ENCODE results near the gene CNTRL.

Gene CNTRL

GRCh38 chr9:121048175-121048574 is 26.6 kb upstream of the CNTRL start:
- no peaks in the 10 kb centered on the region for H3K79me2 ChIP-seq (ENCODE audit: control insufficient read depth, insufficient read depth, low read length, unreplicated experiment)
- H3K27me3 ChIP-seq (ENCODE audit: insufficient read depth, low read length): no peaks in the 10 kb centered on the region
- H2AFZ ChIP-seq (ENCODE audit: low read length, unreplicated experiment): no peak overlapping the region
- no peaks in the 10 kb centered on the region for H3K36me3 ChIP-seq (ENCODE audit: insufficient read depth, low read length)
- no peak overlapping the region for H3K4me3 ChIP-seq (ENCODE audit: low read depth, low read length)
- no peaks in the 10 kb centered on the region for H3K4me1 ChIP-seq (ENCODE audit: control insufficient read depth, insufficient read depth, low read length, unreplicated experiment)
- no peak overlapping the region for H3K27ac ChIP-seq (ENCODE audit: low read depth, low read length)

DNA sequence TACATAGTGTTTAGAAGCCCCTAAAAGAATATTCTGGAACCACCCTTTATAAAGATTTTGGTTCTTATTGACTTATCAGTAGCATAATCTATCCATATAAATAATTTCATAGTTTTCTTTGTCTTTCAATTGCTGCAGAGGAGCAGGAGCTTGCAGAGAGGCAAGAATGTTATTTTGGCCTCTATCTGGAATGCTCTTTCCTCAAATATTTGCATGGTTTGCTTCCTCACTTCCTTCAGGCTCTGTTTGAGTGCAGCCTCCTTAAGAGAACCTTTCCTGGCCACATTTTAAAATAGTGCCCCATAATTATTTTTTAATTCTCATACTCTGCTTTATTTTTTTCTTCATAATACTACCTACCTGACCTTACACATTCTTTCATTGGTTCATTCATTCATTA is 26.1 kb upstream of the CNTRL start:
- Histone ChIP-seq H3K27me3 (ENCODE audit: insufficient read depth, low read length) (no peaks in the 10 kb centered on the region), H3K4me3 (ENCODE audit: low read depth, low read length) (no peak overlapping the region), H3K27ac (ENCODE audit: low read depth, low read length) (no peak overlapping the region), H2AFZ (ENCODE audit: low read length, unreplicated experiment) (no peak overlapping the region), H3K4me1 (ENCODE audit: control insufficient read depth, insufficient read depth, low read length, unreplicated experiment) (no peaks in the 10 kb centered on the region), H3K36me3 (ENCODE audit: insufficient read depth, low read length) (no peaks in the 10 kb centered on the region), H3K79me2 (ENCODE audit: control insufficient read depth, insufficient read depth, low read length, unreplicated experiment) (no peaks in the 10 kb centered on the region)

GRCh38 chr9:121050128-121050988 is 24.4 kb upstream of the CNTRL start, which contains the start of gene C5:
C5 (minus strand) TSS chr9:121050275; CDS start chr9:121050246, 29 bp downstream.
- H3K79me2 ChIP-seq (ENCODE audit: control insufficient read depth, insufficient read depth, low read length, unreplicated experiment): no peaks in the 10 kb centered on the region
- no peaks in the 10 kb centered on the region for H3K27me3 ChIP-seq (ENCODE audit: insufficient read depth, low read length)
- H3K4me1 ChIP-seq (ENCODE audit: control insufficient read depth, insufficient read depth, low read length, unreplicated experiment): no peaks in the 10 kb centered on the region
- peaks cover 5% of the 10 kb centered on the region; the same call in 1 of the 2 replicates for H3K36me3 ChIP-seq (ENCODE audit: insufficient read depth, low read length)
- no peak within 1 kb of the TSS for H2AFZ ChIP-seq (ENCODE audit: low read length, unreplicated experiment)
- H3K4me3 ChIP-seq (ENCODE audit: low read depth, low read length): no peak within 1 kb of the TSS
- H3K27ac ChIP-seq (ENCODE audit: low read depth, low read length): no peak within 1 kb of the TSS

- Histone ChIP-seq H3K79me2 (ENCODE audit: control insufficient read depth, insufficient read depth, low read length, unreplicated experiment) (no peaks in the 10 kb centered on the region), H3K36me3 (ENCODE audit: insufficient read depth, low read length) (peaks cover 9% of the 10 kb centered on the region; the same call in 1 of the 2 replicates), H3K4me1 (ENCODE audit: control insufficient read depth, insufficient read depth, low read length, unreplicated experiment) (no peaks in the 10 kb centered on the region), H2AFZ (ENCODE audit: low read length, unreplicated experiment) (no peak overlapping the region), H3K27me3 (ENCODE audit: insufficient read depth, low read length) (no peaks in the 10 kb centered on the region), H3K27ac (ENCODE audit: low read depth, low read length) (no peak overlapping the region), H3K4me3 (ENCODE audit: low read depth, low read length) (no peak overlapping the region)
Measured at GRCh38 chr9:121053544-121053943, 21.2 kb upstream of the CNTRL start.

DNA sequence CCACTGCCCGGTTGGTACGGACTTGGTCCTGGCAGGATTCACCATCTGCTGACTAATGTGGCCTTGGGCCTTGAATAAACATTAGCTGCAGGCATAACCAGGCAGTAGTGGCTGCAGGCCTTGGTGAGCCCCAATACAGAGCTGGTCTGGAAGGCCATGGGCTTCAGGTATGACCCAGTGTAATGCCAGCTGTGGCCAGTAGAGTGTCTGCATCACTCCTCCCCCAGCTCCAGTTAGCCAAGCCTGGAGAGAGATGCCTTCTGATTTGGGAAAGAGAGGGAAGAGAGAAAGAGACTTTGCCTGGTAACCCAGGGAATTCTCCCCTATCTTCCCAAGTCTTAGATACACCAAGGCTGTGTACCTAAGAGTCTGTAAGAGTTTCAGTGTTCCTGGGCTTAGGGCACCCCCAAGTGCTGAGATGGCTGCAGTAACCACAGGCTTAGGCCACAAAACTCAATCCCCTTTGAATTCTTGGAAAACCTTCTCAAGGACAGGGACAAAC is 19.1 kb upstream of the CNTRL start:
- H3K27me3 ChIP-seq (ENCODE audit: insufficient read depth, low read length): no peaks in the 10 kb centered on the region
- H3K36me3 ChIP-seq (ENCODE audit: insufficient read depth, low read length): peaks cover 9% of the 10 kb centered on the region; the same call in 1 of the 2 replicates
- H3K27ac ChIP-seq (ENCODE audit: low read depth, low read length): no peak overlapping the region
- H3K4me1 ChIP-seq (ENCODE audit: control insufficient read depth, insufficient read depth, low read length, unreplicated experiment): no peaks in the 10 kb centered on the region
- no peak overlapping the region for H2AFZ ChIP-seq (ENCODE audit: low read length, unreplicated experiment)
- no peak overlapping the region for H3K4me3 ChIP-seq (ENCODE audit: low read depth, low read length)
- H3K79me2 ChIP-seq (ENCODE audit: control insufficient read depth, insufficient read depth, low read length, unreplicated experiment): no peaks in the 10 kb centered on the region

DNA sequence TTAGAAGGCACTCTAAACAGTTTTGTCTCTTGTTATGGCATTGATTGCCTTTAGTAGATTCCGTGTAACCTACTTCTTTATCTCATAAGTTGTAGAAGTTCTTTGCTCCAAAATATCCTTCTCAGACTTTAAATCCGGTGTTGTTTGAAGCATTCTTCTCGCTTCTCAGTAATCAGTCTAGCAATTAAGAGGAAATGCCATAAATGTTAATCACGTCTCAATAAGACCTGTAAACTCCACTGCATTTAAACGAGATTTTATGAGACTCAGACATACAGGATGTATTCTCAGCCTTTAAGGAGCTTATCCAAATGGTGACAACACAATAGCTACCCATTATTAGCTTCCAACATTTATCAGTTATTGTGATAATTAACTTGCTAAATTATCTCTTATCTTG is 16.9 kb upstream of the CNTRL start:
- Histone ChIP-seq H3K27me3 (ENCODE audit: insufficient read depth, low read length) (no peaks in the 10 kb centered on the region), H3K79me2 (ENCODE audit: control insufficient read depth, insufficient read depth, low read length, unreplicated experiment) (no peaks in the 10 kb centered on the region), H2AFZ (ENCODE audit: low read length, unreplicated experiment) (no peak overlapping the region), H3K27ac (ENCODE audit: low read depth, low read length) (no peak overlapping the region), H3K36me3 (ENCODE audit: insufficient read depth, low read length) (peaks cover 9% of the 10 kb centered on the region; the same call in 1 of the 2 replicates), H3K4me1 (ENCODE audit: control insufficient read depth, insufficient read depth, low read length, unreplicated experiment) (no peaks in the 10 kb centered on the region), H3K4me3 (ENCODE audit: low read depth, low read length) (no peak overlapping the region)

- Histone ChIP-seq H2AFZ (ENCODE audit: low read length, unreplicated experiment) (no peak overlapping the region), H3K4me3 (ENCODE audit: low read depth, low read length) (no peak overlapping the region), H3K27ac (ENCODE audit: low read depth, low read length) (no peak overlapping the region), H3K4me1 (ENCODE audit: control insufficient read depth, insufficient read depth, low read length, unreplicated experiment) (no peaks in the 10 kb centered on the region), H3K36me3 (ENCODE audit: insufficient read depth, low read length) (peaks cover 9% of the 10 kb centered on the region; the same call in 1 of the 2 replicates), H3K79me2 (ENCODE audit: control insufficient read depth, insufficient read depth, low read length, unreplicated experiment) (no peaks in the 10 kb centered on the region), H3K27me3 (ENCODE audit: insufficient read depth, low read length) (no peaks in the 10 kb centered on the region)
Measured at GRCh38 chr9:121059513-121059912, 15.2 kb upstream of the CNTRL start.

GRCh38 chr9:121059998-121060636 is 14.6 kb upstream of the CNTRL start:
- Histone ChIP-seq H2AFZ (ENCODE audit: low read length, unreplicated experiment) (peak overlapping the region; percentile 77), H3K4me3 (ENCODE audit: low read depth, low read length) (no peak overlapping the region)

GRCh38 chr9:121066850-121067249 is 7.9 kb upstream of the CNTRL start:
- Histone ChIP-seq H3K36me3 (ENCODE audit: insufficient read depth, low read length) (0 out of 2 replicates have a peak, but pooled peaks cover 3% of the 10 kb centered on the region), H3K27me3 (ENCODE audit: insufficient read depth, low read length) (no peaks in the 10 kb centered on the region), H3K27ac (ENCODE audit: low read depth, low read length) (no peak overlapping the region), H2AFZ (ENCODE audit: low read length, unreplicated experiment) (no peak overlapping the region), H3K4me1 (ENCODE audit: control insufficient read depth, insufficient read depth, low read length, unreplicated experiment) (no peaks in the 10 kb centered on the region), H3K4me3 (ENCODE audit: low read depth, low read length) (no peak overlapping the region), H3K79me2 (ENCODE audit: control insufficient read depth, insufficient read depth, low read length, unreplicated experiment) (no peaks in the 10 kb centered on the region)

More at GRCh38 chr9:121059998-121060636, 14.6 kb upstream of the CNTRL start:
- no peaks in the 10 kb centered on the region for H3K79me2 ChIP-seq (ENCODE audit: control insufficient read depth, insufficient read depth, low read length, unreplicated experiment)
- no peaks in the 10 kb centered on the region for H3K4me1 ChIP-seq (ENCODE audit: control insufficient read depth, insufficient read depth, low read length, unreplicated experiment)
- H3K36me3 ChIP-seq (ENCODE audit: insufficient read depth, low read length): peaks cover 7% of the 10 kb centered on the region; the same call in 1 of the 2 replicates
- no peak overlapping the region for H3K27ac ChIP-seq (ENCODE audit: low read depth, low read length)
- H3K27me3 ChIP-seq (ENCODE audit: insufficient read depth, low read length): no peaks in the 10 kb centered on the region

GRCh38 chr9:121067640-121068039 is 7.1 kb upstream of the CNTRL start:
- H2AFZ ChIP-seq (ENCODE audit: low read length, unreplicated experiment): no peak overlapping the region
- H3K4me3 ChIP-seq (ENCODE audit: low read depth, low read length): no peak overlapping the region
- H3K36me3 ChIP-seq (ENCODE audit: insufficient read depth, low read length): 0 out of 2 replicates have a peak, but pooled peaks cover 3% of the 10 kb centered on the region
- H3K27ac ChIP-seq (ENCODE audit: low read depth, low read length): no peak overlapping the region
- H3K27me3 ChIP-seq (ENCODE audit: insufficient read depth, low read length): no peaks in the 10 kb centered on the region
- H3K4me1 ChIP-seq (ENCODE audit: control insufficient read depth, insufficient read depth, low read length, unreplicated experiment): no peaks in the 10 kb centered on the region
- H3K79me2 ChIP-seq (ENCODE audit: control insufficient read depth, insufficient read depth, low read length, unreplicated experiment): no peaks in the 10 kb centered on the region
